Measurements from ENCODE around the gene THAP3. TPM values are rescaled to one million over a fixed set of nuclear protein-coding genes. Genes with fewer than 3 reads are reported as not detected.

The THAP3 gene
- total RNA-seq, 1 experiment from 2014 or later, result 20.9 TPM

GRCh38 chr1:6603915-6604558 lies 20.6 kb upstream of the THAP3 start:
- no peak for DNase-seq (ENCODE audit: low read depth)

DNA sequence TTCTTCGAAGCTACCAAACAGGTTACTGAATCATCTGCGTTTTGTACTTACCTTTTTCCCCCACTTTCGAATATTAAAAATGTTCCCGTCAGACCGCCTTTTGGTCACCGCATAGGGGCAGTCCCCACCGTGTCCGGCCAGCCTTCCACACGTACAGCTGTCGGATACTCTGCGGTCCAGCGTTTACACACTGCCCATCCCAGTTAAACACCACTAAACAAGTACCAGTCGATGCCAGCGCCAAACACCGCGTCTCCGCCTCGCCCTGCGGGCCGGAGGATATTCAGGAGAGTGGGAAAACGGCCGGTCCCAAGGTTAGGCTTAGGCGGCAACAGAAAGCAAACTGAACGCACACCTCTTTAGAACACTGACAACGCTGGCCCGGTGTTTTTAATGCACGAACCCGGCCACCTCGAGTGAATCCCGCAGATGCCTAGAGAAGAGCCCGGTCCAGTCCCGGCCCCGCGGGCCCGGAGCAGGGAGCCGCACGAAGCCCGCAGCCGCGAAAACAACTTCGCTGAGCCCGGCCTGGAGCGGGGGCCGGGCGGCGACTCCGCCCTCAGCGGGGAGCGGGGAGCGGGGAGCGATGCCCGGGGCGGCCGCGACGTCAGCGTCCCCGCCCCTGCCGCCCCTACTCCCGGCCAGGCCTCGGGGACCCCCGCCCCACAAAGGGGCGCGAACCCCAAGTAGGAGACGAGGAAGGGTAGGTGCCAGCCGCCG lies 11.9 kb upstream of the THAP3 start:
- peak; percentile 50 for DNase-seq (ENCODE audit: low read depth)

DNA sequence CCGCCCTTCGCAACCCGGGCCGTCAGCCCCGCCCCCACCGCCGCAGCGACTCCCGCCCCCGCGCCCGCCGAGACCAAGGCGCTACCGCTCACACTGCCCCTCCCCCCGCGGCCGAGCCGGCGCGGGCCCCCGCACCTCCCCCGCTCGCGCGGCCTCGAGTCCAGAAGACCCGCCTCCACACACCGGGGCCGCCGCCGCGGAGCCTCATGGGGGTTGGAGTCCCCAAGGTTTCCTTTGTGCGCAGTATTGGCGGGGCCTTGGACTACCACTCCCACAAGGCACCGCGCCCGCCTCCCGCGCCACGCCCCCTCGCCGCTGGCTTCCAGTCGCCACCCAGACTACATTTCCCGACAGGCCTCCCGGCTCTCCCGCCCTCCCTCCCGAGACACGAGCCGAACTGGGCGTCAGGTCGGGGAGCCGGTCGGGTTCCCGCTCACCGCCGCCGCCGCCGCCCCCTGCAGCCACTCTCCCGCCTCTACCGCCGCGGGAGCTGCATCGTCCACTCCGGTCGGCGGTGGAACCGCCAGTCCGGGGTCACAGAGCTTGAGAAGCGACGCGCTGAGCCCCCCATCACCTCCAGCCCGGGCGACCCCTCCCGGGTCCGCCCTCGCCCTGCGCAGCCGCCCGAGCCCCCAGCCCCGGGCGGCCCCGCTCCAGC lies 11.2 kb upstream of the THAP3 start, which contains the start of gene PHF13:
Gene PHF13 (plus strand): TSS at position 371 of the 658 bp plus-strand sequence. CDS start 336 bp downstream, outside the sequence.
- DNase-seq (ENCODE audit: low read depth), result peak; percentile 98

GRCh38 chr1:6614019-6614928 lies 10.4 kb upstream of the THAP3 start:
- no peak for DNase-seq (ENCODE audit: low read depth)

GRCh38 chr1:6614929-6615785 lies 9.5 kb upstream of the THAP3 start:
- no peak for DNase-seq (ENCODE audit: low read depth)

DNA sequence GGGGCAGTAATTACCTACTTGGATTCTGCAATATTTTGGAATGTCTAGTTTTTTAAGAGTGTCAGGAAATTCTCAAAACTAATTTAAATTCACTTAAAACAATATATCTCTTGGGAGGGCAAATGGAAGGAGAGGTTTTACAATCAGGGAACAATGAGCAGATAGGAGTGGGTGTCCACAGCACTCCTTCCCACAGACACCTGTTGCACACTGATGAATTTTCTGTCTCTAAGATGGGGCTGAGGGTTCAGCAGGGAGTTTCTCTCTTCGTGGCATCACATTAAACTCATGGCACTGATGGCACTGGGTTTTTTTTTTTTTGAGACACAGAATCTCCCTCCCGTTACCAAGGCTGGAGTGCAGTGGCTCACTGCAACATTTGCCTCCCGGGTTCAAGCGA lies 5.6 kb upstream of the THAP3 start:
- no peak for DNase-seq (ENCODE audit: low read depth)

DNA sequence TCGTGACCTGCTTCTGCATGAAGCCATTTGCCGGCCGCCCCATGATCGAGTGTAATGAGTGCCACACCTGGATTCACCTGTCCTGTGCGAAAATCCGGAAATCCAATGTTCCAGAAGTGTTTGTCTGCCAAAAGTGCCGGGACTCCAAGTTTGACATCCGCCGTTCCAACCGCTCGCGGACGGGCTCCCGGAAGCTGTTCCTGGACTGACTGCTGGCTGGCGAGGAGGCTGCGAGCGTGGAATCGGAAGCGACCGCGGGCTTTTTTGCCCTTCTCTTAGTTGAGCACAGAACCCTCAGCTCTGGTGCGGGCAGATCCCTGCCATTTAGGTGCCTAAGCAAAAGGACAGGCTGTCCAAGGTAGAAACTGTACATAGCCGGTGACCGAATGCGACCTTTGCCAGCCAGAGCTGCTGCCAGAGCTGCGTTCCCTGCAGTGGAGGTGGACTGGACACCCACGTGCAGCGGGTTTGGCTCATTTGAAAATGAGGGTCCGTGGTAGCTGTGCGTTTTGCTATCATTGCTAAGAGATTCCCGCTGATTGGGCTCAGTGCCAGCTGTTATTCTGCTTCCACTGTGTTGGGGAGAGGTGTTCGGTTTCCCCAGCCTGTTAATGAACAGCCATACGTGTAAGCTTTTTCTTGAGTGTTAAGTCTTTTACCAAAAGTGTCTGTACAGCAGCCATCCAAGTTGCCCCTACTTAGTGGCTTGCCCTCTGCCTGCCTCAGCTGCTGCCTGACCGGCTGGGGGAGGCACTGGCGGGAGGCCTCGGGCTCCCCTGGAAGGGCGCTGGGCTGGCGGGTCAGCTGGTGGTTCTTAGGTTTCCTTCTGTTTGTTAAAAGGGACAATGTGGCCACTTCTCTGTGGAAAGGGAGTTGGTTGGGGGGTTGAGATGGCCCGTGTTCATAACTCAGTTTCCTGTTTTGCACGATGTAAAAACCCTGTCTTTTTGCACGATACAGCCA lies 3.0 kb upstream of the THAP3 start:
- no peak for DNase-seq (ENCODE audit: low read depth)

DNA sequence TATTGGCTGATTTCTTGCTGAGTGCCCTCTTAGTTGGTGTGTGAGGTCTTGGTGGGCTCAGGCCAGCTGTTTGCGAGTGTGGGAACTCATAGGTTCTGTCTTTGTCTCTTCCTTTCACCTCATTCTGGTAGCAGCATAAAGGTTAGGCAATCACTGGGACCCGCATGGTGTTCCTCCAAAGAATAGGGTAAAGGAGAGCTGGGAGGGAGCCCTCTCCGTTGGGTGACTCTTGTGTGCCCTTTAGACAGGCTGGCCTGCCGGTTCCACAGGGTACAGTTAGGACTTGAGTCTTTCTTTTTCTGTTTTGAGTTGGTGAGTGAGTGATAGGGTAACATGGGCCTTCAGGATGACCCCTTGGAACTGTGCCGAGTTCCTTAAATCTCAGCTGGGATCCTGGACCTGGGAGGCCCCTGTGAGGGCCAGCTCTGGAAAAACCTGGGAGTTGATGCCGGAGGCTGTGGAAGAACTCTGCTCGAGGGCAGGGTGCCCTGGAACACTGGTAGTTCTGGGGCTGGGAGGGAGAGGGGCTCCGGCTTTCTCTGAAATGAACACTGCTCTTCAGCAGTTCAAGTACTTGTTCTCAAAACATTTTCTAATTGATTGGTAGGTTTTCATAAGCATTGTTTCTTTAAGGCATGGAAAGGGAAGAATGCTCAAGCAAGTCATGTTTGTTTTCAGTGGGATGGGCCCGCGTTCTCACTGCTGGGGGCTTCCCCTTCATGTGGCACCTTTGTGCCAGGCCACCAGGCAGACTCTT lies 2.1 kb upstream of the THAP3 start:
- DNase-seq (ENCODE audit: low read depth), result no peak

DNA sequence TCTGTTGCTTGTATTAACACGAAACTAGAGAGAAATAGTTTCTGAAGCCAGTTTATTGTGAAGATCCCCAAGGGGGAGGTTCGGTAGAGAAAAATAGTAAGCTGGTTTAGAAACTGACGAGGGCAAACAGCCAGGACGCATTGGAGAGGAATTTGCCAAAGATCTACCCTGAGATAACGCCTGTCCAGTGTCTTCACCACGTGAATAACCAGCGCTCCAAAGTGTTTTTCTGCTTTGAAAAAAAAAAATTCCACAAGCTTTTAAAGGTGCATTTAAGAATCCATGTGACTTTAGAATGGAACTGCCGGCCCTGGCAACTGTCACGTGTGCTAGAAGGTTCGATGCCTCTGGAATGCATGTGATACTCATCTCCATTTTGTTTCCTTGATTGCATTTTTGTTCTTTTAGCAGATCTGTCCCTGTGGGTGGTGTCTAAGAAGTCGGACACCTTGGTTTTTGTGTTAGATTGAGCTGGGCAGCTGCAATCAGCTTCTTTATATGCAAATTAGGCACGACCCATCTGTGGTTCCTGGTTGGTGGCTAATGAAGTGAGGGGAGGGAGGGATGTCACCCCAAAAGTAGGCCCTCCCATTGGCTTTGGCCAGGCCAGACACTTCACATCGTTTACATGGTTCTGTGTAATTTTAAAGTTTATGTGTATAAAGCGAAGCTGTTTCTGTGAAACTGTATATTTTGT lies 1.3 kb upstream of the THAP3 start:
- no peak for DNase-seq (ENCODE audit: low read depth)

- DNase-seq (ENCODE audit: low read depth), result no peak
Observed at GRCh38 chr1:6625584-6626149, 999 bp downstream of the THAP3 start.

DNA sequence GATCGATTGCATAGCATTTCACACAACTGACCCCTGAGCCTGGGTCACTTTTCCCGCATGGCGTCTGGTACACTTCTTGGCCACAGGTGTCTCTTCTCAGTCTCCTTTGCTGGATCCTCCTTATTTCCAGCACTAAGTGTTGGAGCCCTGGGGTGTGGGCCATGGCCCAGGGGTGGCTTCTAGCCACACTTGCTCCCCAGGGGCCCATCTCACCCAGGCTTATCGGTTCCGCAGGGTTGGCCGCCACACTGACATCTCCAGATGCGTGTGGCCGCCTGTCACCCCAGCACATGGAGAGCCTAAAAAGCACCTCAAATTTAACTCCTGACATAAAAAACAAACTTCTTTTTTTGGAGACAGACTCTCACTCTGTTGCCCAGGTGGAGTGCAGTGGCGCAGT lies 2.4 kb downstream of the THAP3 start:
- DNase-seq (ENCODE audit: low read depth), result no peak

- DNase-seq (ENCODE audit: low read depth), result no peak
Observed at GRCh38 chr1:6627841-6628545, 3.3 kb downstream of the THAP3 start.

DNA sequence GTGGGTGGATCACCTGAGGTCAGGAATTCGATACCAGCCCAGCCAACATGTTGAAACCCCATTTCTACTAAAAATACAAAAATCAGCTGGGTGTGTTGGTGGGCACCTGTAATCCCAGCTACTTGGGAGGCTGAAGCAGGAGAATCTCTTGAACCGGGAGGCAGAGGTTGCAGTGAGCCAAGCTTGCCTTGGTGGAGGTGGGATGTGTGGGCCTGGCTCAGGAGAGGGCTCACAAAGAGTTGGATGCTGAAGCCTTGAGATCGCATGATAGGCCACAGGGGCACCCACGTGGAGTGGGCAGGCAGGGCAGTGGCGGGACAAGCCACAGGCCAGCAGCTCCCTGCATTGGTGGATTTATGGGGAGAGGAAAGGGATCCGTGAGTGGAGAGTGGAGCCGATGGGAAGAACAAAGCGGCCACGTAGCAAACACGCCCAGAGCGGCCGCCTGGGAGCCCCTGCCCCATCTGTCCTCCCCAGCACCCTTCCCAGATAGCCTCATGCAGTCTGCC lies 4.4 kb downstream of the THAP3 start:
- no peak for DNase-seq (ENCODE audit: low read depth)

DNA sequence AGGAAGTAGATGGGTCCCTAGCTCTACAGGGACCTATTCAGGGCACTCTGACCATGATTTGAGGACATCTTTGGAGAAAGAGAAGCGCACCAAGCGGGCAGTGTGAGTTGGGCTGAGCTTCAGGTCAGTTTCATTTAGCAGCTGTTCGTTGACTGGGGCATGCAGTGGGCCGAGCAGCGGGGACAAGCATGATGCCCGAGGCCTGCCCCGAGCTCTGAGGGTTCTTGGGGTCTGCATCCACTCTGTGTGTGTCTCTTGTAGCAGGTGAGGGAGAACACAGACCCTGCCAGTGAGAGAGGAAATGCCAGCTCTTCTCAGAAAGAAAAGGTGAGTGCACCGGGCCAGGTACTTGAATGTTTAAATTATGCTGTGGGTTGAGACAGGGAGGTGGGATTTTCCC lies 5.4 kb downstream of the THAP3 start:
- no peak for DNase-seq (ENCODE audit: low read depth)

GRCh38 chr1:6631058-6631457 lies 6.4 kb downstream of the THAP3 start:
- DNase-seq (ENCODE audit: low read depth), result no peak
